Measurements from ENCODE around the gene CER1. TPM values are rescaled to one million over a fixed set of nuclear protein-coding genes. Genes with fewer than 3 reads are reported as not detected.

CER1 gene
- total RNA-seq, 1 donor from 2014 or later, result not detected

Other genes starting within 250 kb of the CER1 start
- 21.7 TPM for gene ZDHHC21, start 29.3 kb downstream of the CER1 start, total RNA-seq
- 17.5 TPM for gene FREM1, start 187.7 kb upstream of the CER1 start, total RNA-seq

Measured in ureter (tissue), 1 donor.